GM10248 (cell line): ENCODE results near the gene RASSF7.

Experiments
- CTCF ChIA-PET: fragments of 300-600 bp; sonication (Branson Sonifier 250); formaldehyde crosslinking; extraction: SDS; loops from one replicate; lab custom pipeline; 2021; ENCODE audit warnings: antibody characterized with exemption; lab: Yijun Ruan, JAX
- POLR2A ChIA-PET: fragments of 350-650 bp; sonication (Branson Sonifier 250); formaldehyde crosslinking; extraction: SDS; loops from one replicate; lab custom pipeline; 2020; ENCODE audit warnings: antibody characterized with exemption; lab: Yijun Ruan, JAX
- DNase-seq: peaks from one replicate; pipeline ENCODE4 v3.0.0; 2012; ENCODE audit errors: extremely low spot score
- TF ChIP-seq, protein P1 (sequence below): IDR thresholded peaks from 2 replicates; pipeline ENCODE4 v1.5.1; 2012; ENCODE audit warnings: mild to moderate bottlenecking, low read depth; ENCODE audit errors: extremely low read depth, missing control alignments, control extremely low read depth

Gene RASSF7

DNA sequence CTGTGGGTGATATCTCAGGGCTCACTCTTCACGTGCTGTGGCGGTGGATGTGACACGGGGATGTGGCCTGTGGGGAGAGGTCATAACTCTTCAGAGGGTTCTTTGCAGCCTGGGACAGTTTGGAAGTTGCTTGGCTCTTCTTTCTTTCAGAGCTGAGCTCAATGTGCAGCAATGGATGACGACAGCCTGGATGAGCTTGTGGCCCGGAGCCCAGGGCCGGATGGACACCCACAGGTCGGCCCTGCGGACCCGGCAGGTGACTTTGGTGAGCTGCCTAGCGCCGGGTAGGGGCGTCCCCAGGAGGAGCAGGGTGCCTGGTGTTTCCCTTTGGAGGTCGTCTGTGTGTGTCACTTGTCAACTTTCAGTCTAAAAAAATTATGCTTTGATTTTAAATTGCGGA is 20.6 kb downstream of the RASSF7 start:
- CTCF ChIA-PET: no interaction called here
- DNase-seq: no peak
- POLR2A ChIA-PET: no interaction called here
- TF ChIP-seq, protein P1, sequence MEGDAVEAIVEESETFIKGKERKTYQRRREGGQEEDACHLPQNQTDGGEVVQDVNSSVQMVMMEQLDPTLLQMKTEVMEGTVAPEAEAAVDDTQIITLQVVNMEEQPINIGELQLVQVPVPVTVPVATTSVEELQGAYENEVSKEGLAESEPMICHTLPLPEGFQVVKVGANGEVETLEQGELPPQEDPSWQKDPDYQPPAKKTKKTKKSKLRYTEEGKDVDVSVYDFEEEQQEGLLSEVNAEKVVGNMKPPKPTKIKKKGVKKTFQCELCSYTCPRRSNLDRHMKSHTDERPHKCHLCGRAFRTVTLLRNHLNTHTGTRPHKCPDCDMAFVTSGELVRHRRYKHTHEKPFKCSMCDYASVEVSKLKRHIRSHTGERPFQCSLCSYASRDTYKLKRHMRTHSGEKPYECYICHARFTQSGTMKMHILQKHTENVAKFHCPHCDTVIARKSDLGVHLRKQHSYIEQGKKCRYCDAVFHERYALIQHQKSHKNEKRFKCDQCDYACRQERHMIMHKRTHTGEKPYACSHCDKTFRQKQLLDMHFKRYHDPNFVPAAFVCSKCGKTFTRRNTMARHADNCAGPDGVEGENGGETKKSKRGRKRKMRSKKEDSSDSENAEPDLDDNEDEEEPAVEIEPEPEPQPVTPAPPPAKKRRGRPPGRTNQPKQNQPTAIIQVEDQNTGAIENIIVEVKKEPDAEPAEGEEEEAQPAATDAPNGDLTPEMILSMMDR: no peak

DNA sequence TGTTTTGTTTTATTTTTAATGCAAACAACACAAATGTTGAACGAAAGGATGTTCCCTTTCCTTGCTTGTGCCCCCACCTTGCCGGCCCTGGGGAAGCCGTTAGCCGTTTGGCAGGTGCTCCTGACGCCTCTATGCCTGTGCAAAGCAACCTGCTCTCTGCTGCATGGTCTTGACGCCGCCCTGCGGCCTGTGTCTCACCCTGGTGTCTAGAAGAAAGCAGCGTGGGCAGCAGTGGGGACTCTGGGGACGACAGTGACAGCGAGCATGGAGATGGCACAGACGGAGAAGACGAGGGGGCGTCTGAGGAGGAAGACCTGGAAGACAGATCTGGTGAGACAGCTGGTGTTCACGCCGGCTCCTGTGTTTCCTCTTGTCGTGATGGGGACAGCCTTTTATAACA is 21.0 kb downstream of the RASSF7 start:
- TF ChIP-seq, protein P1: no peak
- CTCF ChIA-PET: no interaction called here
- POLR2A ChIA-PET: no interaction called here
- no peak for DNase-seq

- POLR2A ChIA-PET: interaction anchor here (0.7 to 2.3 kb wide), 2 partner anchors 9 to 11 kb away, joined by 5 to 10 read pairs; partner anchors contain the start of gene PHRF1
- CTCF ChIA-PET: interaction anchor here (2.0 to 2.7 kb wide), 2 partner anchors 9 to 30 kb away, joined by 4 to 6 read pairs; partner anchors contain the start of gene PHRF1
- DNase-seq: no peak
- TF ChIP-seq, protein P1: no peak
Observed at GRCh38 chr11:584287-584686, 23.5 kb downstream of the RASSF7 start.

- DNase-seq: no peak
- CTCF ChIA-PET: interaction anchor here (1.9 to 2.7 kb wide), 2 partner anchors 11 to 137 kb away, joined by 4 to 6 read pairs; partner anchors contain the start of gene PHRF1
Observed at GRCh38 chr11:586376-587316, 25.9 kb downstream of the RASSF7 start.

DNA sequence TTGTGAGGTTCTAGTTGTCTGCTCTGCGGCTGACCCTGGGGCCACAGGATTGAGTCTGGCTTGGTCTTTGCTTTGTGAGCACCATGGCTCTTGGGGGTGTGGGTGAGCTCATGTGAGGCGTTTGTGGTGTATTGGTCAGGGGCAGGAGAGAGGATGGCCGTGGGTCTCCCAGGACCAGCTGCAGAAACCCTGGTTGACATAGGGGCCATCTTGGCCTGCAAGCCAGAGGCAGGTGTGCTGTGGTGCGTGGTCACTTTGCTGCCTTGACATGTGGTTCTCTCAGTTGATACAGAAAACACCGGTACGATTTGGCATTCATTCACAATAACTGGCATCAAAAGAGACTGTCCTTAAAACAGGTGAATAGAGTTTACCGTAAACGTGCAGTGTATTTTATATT is 26.8 kb downstream of the RASSF7 start:
- DNase-seq: no peak
- ChIA-PET POLR2A (interaction anchor here (0.6 to 0.7 kb wide), 2 partner anchors 9 to 274 kb away, joined by 3 to 5 read pairs; no protein-coding TSS in a partner anchor), CTCF (no interaction called here)
- TF ChIP-seq, protein P1: no peak

More at GRCh38 chr11:586376-587316, 25.9 kb downstream of the RASSF7 start:
- TF ChIP-seq, protein P1: no peak
- POLR2A ChIA-PET: no interaction called here

GRCh38 chr11:587978-588380 is 27.2 kb downstream of the RASSF7 start:
- CTCF ChIA-PET: no interaction called here
- DNase-seq: no peak
- TF ChIP-seq, protein P1: no peak
- POLR2A ChIA-PET: interaction anchor here (0.6 to 0.7 kb wide), 2 partner anchors 9 to 274 kb away, joined by 3 to 5 read pairs; no protein-coding TSS in a partner anchor
